Adrenal gland (tissue), 12 donors: ENCODE measurements around the gene TAP2. TPM values are rescaled to one million over a fixed set of nuclear protein-coding genes. Genes with fewer than 3 reads are reported as not detected.

Source experiments
- DNase-seq, 7 donors: peaks; one replicate each; pipeline ENCODE4 v3.0.0-alpha.2; 2019 to 2020
- H3K27ac ChIP-seq, 5 donors: fragments of 200-600 bp; sonication (generic) in 4 of 5; 1 replicate in 3 of 5; 2 replicates in 2 of 5; pipeline versions ENCODE4 v1.5.1 to v1.8.0; 2016 to 2020; ENCODE audit warnings: mild to moderate bottlenecking in 1 of 5
- H3K27me3 ChIP-seq: fragments of 200-600 bp; 2 replicates; pipeline ENCODE4 v1.8.0; 2021
- H3K36me3 ChIP-seq, 2 donors: fragments of 200-600 bp; replicated peaks in 1 of 2; 1 replicate in 1 of 2; 2 replicates in 1 of 2; pipeline versions ENCODE4 v1.5.1 to v1.8.0; 2018 to 2022
- H3K4me1 ChIP-seq, 2 donors: fragments of 200-600 bp; replicated peaks in 1 of 2; 1 replicate in 1 of 2; 2 replicates in 1 of 2; pipeline versions ENCODE4 v1.5.1 to v1.8.0; 2018 to 2021
- H3K4me3 ChIP-seq, 4 donors: fragments of 200-600 bp; sonication (generic) in 3 of 4; one replicate each; pipeline ENCODE4 v1.5.1; 2016 to 2018
- H3K9me3 ChIP-seq, 3 donors: fragments of 200-600 bp; sonication (generic) in 1 of 3; replicated peaks in 1 of 3; 1 replicate in 2 of 3; 2 replicates in 1 of 3; pipeline versions ENCODE4 v1.5.1 to v1.8.0; 2016 to 2021
- POLR2A ChIP-seq, 2 donors: fragments of 450-650 bp; IDR thresholded peaks; one replicate each; pipeline ENCODE4 v1.6.1; 2017; ENCODE audit warnings: antibody characterized with exemption in 2 of 2, mild to moderate bottlenecking in 2 of 2, moderate library complexity in 1 of 2
- WGBS, 4 donors: extraction: QIAGEN DNeasy Blood & Tissue Kit in 2 of 4; methylation state at CpG; one replicate each; pipeline versions ENCODE4 v1.1.5 to v1.1.7; 2013 to 2017; 5-methylcytosine and 5-hydroxymethylcytosine counted together
- intact Hi-C, 2 donors: fragments of 100-400 bp; cut with DNase I; formaldehyde crosslinking; loops; one replicate each; pipeline versions ENCODE4 v1.14.1 to v1.15.0; 2022 to 2023
- polyA plus RNA-seq, 3 donors: library from polyadenylated mRNA; stranded (reverse); fragments of 200-250 nt in 2 of 3; fragments of 350-450 nt in 1 of 3; fragmentation: Illumina TruSeq in 1 of 3; extraction: RNeasy Lipid Tissue Mini Kit (QIAGEN cat#74804) in 1 of 3; gene quantifications; one replicate each; pipeline ENCODE4 v1.2.3, GENCODE V29; 2013 to 2014
- total RNA-seq, 9 donors: library from RNA; depleted of rRNA in 4 of 9; stranded (reverse); fragments of >200 nt in 4 of 9; fragments of 120-200 nt in 1 of 9; fragmentation: NEBNext Ultra II Directional in 1 of 9; extraction: Animal tissue kit (Norgen Biotek cat#: 25700) in 1 of 9; gene quantifications; one replicate each; pipeline versions ENCODE4 v1.1.0 to v1.2.4, GENCODE V29; 2013 to 2023
- TF ChIP-seq, protein P1 (sequence below), 6 experiments: fragments of 450-650 bp in 4 of 6; fragments of 200-600 bp in 2 of 6; sonication (generic) in 1 of 6; IDR thresholded peaks; 1 replicate in 5 of 6; 2 replicates in 1 of 6; pipeline versions ENCODE4 v1.5.1 to v1.8.0; 2016 to 2021; ENCODE audit warnings: antibody characterized with exemption in 6 of 6, mild to moderate bottlenecking in 2 of 6, moderate library complexity in 1 of 6
- donor health status: healthy with polysubstance abuse.
- donor health status: Bipolar disorder and iron deficiency.
- donor health status: DM: yes; HTN: yes; CAD: no.
- donor health status: DM: no; HTN: no; CAD: no.
- donor health status: DM: no; HTN: no; CAD: no.
- donor health status: DM: yes; HTN: yes; CAD: no.

Gene TAP2
- total and polyA plus RNA-seq, 12 donors = 4.8 to 48.0 (median 21.0) TPM

DNA sequence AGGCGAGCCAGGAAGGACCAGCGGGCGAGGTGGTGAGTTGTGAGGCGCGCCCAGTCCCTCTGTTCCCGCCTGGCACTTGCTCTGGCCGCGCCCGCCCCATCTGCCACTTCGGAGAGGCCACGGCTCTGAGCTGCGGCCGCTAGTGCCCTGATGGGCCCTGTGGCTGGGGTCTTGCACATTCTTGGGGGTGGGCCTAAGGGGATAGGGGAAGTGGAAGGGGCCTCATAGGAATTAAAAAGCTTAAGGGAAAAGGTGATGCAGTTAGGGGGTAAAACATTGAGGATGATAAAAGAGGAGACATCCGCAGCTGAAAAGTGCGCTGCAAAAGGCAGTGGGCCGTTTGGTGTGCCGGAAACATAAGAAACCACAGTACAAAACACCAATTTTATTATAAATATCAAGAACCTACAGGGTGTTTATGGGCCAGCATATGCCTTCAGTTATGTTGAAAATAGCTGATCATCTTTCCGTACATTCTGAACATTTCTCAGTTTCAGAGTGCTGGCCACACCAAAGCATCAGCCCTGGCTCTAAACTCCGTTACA, 6.4 kb upstream of the TAP2 start:
- intact Hi-C loops = no loop called here
- H3K4me3 ChIP-seq = peak overlapping the region in 3 of 4 donors; percentile 10 to 82 (median 79)
- no peaks in the 10 kb centered on the region for H3K27me3 ChIP-seq
- peaks cover 0 to 73% of the 10 kb centered on the region in 2 donors for H3K36me3 ChIP-seq
- H3K4me1 ChIP-seq = peaks cover 6 to 25% of the 10 kb centered on the region in 2 donors
- no peaks in the 10 kb centered on the region for H3K9me3 ChIP-seq
- WGBS, 4 donors = 27 to 32% (median 31%) methylated on average over 19 of the region's 19 CpGs
- no peak for DNase-seq
- peak overlapping the region; percentile 79 to 98 (median 89) for H3K27ac ChIP-seq
- TF ChIP-seq, protein P1, sequence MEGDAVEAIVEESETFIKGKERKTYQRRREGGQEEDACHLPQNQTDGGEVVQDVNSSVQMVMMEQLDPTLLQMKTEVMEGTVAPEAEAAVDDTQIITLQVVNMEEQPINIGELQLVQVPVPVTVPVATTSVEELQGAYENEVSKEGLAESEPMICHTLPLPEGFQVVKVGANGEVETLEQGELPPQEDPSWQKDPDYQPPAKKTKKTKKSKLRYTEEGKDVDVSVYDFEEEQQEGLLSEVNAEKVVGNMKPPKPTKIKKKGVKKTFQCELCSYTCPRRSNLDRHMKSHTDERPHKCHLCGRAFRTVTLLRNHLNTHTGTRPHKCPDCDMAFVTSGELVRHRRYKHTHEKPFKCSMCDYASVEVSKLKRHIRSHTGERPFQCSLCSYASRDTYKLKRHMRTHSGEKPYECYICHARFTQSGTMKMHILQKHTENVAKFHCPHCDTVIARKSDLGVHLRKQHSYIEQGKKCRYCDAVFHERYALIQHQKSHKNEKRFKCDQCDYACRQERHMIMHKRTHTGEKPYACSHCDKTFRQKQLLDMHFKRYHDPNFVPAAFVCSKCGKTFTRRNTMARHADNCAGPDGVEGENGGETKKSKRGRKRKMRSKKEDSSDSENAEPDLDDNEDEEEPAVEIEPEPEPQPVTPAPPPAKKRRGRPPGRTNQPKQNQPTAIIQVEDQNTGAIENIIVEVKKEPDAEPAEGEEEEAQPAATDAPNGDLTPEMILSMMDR (IDR thresholded peaks at IDR 0.05) = no peak
- TF ChIP-seq POLR2A (IDR thresholded peaks at IDR 0.05) = no peak

DNA sequence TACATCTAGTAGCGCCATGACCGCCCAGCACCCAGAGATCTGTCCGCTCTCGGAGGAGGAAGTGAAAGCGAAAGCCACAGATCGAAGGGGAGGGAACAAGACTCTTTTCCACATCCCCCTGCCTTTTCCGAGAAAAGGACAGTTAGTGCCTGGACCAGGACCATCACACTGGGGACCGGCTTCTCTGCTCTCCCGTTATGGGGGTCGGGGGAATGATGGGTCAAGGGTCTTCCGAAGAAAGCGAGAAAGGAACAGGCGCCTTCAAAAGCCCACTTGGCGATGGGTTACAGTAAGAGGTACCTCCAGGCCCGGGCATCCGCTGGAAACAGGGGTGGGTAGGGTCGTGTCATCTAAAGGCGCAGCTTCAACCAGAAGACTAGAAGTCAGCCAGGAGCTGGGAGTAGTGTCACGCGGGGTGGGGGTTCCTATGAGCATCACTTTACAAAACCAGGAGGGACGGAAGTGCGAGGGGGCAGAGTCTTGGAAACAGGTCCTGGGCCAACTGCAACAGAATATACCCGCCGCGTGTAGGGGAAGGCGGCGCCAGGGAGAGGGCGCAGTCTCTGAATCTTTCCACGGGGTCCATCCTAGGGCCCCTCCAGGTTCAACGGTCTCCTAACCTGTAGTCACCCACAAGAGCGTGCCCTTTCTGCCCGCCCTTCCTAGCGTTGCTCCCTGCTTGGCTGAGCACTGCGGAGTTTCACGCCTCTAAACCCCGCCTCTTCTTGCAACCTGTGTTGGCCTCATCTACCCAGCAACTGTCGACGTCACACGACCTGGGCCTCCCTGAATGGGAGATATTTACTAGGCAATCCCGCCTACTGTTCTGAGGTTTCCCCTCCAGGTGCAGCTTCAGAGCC, 5.7 kb upstream of the TAP2 start, which contains the start of gene PSMB8:
TSS of gene PSMB8 (minus strand) at position 69 of the 860 bp plus-strand sequence. CDS start at position 18, 51 bp downstream.
- peak within 1 kb of the TSS; percentile 10 to 90 (median 80) for H3K4me3 ChIP-seq
- no peaks in the 10 kb centered on the region for H3K27me3 ChIP-seq
- TF ChIP-seq, protein P1 (IDR thresholded peaks at IDR 0.05) = peak in 4 of 6 experiments; percentile 13 to 40 (median 34)
- peak; percentile 66 to 78 for TF ChIP-seq POLR2A (IDR thresholded peaks at IDR 0.05)
- peaks cover 0 to 68% of the 10 kb centered on the region in 2 donors for H3K36me3 ChIP-seq
- DNase-seq = peak; percentile 96 to 99 (median 98)
- peaks cover 7 to 25% of the 10 kb centered on the region in 2 donors for H3K4me1 ChIP-seq
- peak within 1 kb of the TSS; percentile 79 to 98 (median 89) for H3K27ac ChIP-seq
- WGBS, 4 donors = 0 to 1% (median 0%) methylated on average over 29 to 40 of the region's 40 CpGs
- intact Hi-C loops = no loop called here
- H3K9me3 ChIP-seq = no peaks in the 10 kb centered on the region

GRCh38 chr6:32843331-32843978, 4.9 kb upstream of the TAP2 start:
- intact Hi-C loops = no loop called here
- Histone ChIP-seq H3K4me1 (peaks cover 12 to 25% of the 10 kb centered on the region in 2 donors), H3K27ac (peak overlapping the region; percentile 79 to 98 (median 89)), H3K27me3 (no peaks in the 10 kb centered on the region), H3K9me3 (no peaks in the 10 kb centered on the region), H3K36me3 (peaks cover 0 to 61% of the 10 kb centered on the region in 2 donors), H3K4me3 (peak overlapping the region; percentile 10 to 90 (median 80))
- peak in 1 of 2 donors; percentile 6 for TF ChIP-seq POLR2A (IDR thresholded peaks at IDR 0.05)
- TF ChIP-seq, protein P1 (IDR thresholded peaks at IDR 0.05) = no peak
- WGBS, 4 donors = 5 to 16% (median 6%) methylated on average over 9 to 28 of the region's 28 CpGs
- no peak for DNase-seq

- Histone ChIP-seq H3K4me3 (peak overlapping the region in 1 of 4 donors; percentile 79), H3K27me3 (no peaks in the 10 kb centered on the region), H3K27ac (peak overlapping the region in 1 of 5 donors; percentile 95), H3K9me3 (no peaks in the 10 kb centered on the region), H3K36me3 (peaks cover 0 to 53% of the 10 kb centered on the region in 2 donors), H3K4me1 (peaks cover 15 to 29% of the 10 kb centered on the region in 2 donors)
- intact Hi-C loops = no loop called here
- 85 to 89% (median 87%) methylated on average over 8 of the region's 8 CpGs for WGBS, 4 donors
- peak in 1 of 7 donors; percentile 52 for DNase-seq
- TF ChIP-seq, protein P1 (IDR thresholded peaks at IDR 0.05) = no peak
- no peak for TF ChIP-seq POLR2A (IDR thresholded peaks at IDR 0.05)
Measured at GRCh38 chr6:32842690-32843089, 4.2 kb upstream of the TAP2 start.
